Measurements from ENCODE around the gene DOCK4. TPM values are rescaled to one million over a fixed set of nuclear protein-coding genes. Genes with fewer than 3 reads are reported as not detected.

The DOCK4 gene
- total and polyA plus RNA-seq, 2 of the 8 experiments (the other 6 are each of a cell fraction or from before 2014, with no cell fraction given): 5.1 to 23.6 TPM

DNA sequence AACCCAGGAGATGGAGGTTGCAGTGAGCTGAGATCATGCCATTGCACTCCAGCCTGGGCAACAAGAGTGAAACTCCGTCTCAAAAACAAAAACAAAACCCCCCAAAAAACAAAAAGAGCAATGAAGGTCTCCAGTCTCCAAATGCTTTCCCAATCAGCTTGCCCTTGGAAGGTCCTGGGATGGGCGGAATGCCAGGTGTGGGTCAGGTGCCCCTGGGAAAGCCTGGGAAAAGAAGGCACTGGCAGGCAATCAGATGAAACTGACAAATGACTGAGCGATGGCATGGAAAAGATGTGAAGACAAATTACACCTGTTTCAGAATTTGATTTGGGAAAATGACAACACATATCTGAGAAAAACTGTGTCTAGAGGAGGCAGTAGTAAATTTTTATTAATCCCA is 433.5 kb downstream of the DOCK4 start (continued):
- TF ChIP-seq, protein P1, sequence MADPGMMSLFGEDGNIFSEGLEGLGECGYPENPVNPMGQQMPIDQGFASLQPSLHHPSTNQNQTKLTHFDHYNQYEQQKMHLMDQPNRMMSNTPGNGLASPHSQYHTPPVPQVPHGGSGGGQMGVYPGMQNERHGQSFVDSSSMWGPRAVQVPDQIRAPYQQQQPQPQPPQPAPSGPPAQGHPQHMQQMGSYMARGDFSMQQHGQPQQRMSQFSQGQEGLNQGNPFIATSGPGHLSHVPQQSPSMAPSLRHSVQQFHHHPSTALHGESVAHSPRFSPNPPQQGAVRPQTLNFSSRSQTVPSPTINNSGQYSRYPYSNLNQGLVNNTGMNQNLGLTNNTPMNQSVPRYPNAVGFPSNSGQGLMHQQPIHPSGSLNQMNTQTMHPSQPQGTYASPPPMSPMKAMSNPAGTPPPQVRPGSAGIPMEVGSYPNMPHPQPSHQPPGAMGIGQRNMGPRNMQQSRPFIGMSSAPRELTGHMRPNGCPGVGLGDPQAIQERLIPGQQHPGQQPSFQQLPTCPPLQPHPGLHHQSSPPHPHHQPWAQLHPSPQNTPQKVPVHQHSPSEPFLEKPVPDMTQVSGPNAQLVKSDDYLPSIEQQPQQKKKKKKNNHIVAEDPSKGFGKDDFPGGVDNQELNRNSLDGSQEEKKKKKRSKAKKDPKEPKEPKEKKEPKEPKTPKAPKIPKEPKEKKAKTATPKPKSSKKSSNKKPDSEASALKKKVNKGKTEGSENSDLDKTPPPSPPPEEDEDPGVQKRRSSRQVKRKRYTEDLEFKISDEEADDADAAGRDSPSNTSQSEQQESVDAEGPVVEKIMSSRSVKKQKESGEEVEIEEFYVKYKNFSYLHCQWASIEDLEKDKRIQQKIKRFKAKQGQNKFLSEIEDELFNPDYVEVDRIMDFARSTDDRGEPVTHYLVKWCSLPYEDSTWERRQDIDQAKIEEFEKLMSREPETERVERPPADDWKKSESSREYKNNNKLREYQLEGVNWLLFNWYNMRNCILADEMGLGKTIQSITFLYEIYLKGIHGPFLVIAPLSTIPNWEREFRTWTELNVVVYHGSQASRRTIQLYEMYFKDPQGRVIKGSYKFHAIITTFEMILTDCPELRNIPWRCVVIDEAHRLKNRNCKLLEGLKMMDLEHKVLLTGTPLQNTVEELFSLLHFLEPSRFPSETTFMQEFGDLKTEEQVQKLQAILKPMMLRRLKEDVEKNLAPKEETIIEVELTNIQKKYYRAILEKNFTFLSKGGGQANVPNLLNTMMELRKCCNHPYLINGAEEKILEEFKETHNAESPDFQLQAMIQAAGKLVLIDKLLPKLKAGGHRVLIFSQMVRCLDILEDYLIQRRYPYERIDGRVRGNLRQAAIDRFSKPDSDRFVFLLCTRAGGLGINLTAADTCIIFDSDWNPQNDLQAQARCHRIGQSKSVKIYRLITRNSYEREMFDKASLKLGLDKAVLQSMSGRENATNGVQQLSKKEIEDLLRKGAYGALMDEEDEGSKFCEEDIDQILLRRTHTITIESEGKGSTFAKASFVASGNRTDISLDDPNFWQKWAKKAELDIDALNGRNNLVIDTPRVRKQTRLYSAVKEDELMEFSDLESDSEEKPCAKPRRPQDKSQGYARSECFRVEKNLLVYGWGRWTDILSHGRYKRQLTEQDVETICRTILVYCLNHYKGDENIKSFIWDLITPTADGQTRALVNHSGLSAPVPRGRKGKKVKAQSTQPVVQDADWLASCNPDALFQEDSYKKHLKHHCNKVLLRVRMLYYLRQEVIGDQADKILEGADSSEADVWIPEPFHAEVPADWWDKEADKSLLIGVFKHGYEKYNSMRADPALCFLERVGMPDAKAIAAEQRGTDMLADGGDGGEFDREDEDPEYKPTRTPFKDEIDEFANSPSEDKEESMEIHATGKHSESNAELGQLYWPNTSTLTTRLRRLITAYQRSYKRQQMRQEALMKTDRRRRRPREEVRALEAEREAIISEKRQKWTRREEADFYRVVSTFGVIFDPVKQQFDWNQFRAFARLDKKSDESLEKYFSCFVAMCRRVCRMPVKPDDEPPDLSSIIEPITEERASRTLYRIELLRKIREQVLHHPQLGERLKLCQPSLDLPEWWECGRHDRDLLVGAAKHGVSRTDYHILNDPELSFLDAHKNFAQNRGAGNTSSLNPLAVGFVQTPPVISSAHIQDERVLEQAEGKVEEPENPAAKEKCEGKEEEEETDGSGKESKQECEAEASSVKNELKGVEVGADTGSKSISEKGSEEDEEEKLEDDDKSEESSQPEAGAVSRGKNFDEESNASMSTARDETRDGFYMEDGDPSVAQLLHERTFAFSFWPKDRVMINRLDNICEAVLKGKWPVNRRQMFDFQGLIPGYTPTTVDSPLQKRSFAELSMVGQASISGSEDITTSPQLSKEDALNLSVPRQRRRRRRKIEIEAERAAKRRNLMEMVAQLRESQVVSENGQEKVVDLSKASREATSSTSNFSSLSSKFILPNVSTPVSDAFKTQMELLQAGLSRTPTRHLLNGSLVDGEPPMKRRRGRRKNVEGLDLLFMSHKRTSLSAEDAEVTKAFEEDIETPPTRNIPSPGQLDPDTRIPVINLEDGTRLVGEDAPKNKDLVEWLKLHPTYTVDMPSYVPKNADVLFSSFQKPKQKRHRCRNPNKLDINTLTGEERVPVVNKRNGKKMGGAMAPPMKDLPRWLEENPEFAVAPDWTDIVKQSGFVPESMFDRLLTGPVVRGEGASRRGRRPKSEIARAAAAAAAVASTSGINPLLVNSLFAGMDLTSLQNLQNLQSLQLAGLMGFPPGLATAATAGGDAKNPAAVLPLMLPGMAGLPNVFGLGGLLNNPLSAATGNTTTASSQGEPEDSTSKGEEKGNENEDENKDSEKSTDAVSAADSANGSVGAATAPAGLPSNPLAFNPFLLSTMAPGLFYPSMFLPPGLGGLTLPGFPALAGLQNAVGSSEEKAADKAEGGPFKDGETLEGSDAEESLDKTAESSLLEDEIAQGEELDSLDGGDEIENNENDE (IDR thresholded peaks at IDR 0.05; ENCODE audit: insufficient replicate concordance, low read length): no peak
- TF ChIP-seq EP300 (IDR thresholded peaks at IDR 0.05; ENCODE audit: borderline replicate concordance in 1 of 2, low read depth in 2 of 2, low read length in 2 of 2) (no peak), JUND (IDR thresholded peaks at IDR 0.05; ENCODE audit: low read length) (no peak), BRCA1 (IDR thresholded peaks at IDR 0.05; ENCODE audit: low read depth, low read length) (no peak), ZNF274 (IDR thresholded peaks at IDR 0.05; ENCODE audit: borderline replicate concordance, extremely low read depth, low read length) (no peak), GABPA (IDR thresholded peaks at IDR 0.05; ENCODE audit: borderline replicate concordance, insufficient read depth, low read length) (no peak)

Data from H1 (cell line).